WTC11 (cell line): ENCODE data around the gene TMED10. TPM values are rescaled to one million over a fixed set of nuclear protein-coding genes. Genes with fewer than 3 reads are reported as not detected.

Experiments
- ATAC-seq: fragments of 200-7000 bp; cut with Tn5 transposase; 2 replicates; pipeline ENCODE4 v1.10.0; 2021; ENCODE audit warnings: mild to moderate bottlenecking, moderate library complexity
- CTCF ChIA-PET: fragments of 300-600 bp; sonication (Branson Sonifier 250); formaldehyde crosslinking; loops from one replicate; lab custom pipeline; 2021; ENCODE audit warnings: antibody characterized with exemption; lab: Charles Lee
- POLR2A ChIA-PET: fragments of 350-600 bp; sonication (Branson Sonifier 250); formaldehyde crosslinking; loops from one replicate; lab custom pipeline; 2021; ENCODE audit warnings: antibody characterized with exemption; lab: Charles Lee
- DNase-seq: peaks from one replicate; pipeline ENCODE4 v3.0.0; 2021; ENCODE audit warnings: low spot score
- H3K27ac Mint-ChIP-seq: 2 replicates; pipeline ENCODE4 v1.8.0; 2021; ENCODE audit warnings: mixed read lengths
- H3K27me3 Mint-ChIP-seq: 2 replicates; pipeline ENCODE4 v1.8.0; 2021; ENCODE audit warnings: low read depth, mild to moderate bottlenecking, moderate library complexity, mixed read lengths
- H3K36me3 Mint-ChIP-seq: 2 replicates; pipeline ENCODE4 v1.8.0; 2021; ENCODE audit warnings: mixed read lengths
- H3K4me1 Mint-ChIP-seq: 2 replicates; pipeline ENCODE4 v1.8.0; 2022; ENCODE audit warnings: mixed read lengths
- H3K4me3 Mint-ChIP-seq: 2 replicates; pipeline ENCODE4 v1.8.0; 2021; ENCODE audit warnings: mild to moderate bottlenecking, moderate library complexity, mixed read lengths
- H3K9me3 Mint-ChIP-seq: 2 replicates; pipeline ENCODE4 v1.8.0; 2021; ENCODE audit warnings: mixed read lengths
- CREB1 ChIP-seq: sonication (generic); formaldehyde crosslinking; IDR thresholded peaks from 2 replicates; pipeline ENCODE4 v1.8.0; 2023; ENCODE audit warnings: mild to moderate bottlenecking, missing genetic modification reagents
- FOXK1 ChIP-seq: sonication (generic); formaldehyde crosslinking; IDR thresholded peaks from 2 replicates; pipeline ENCODE4 v1.8.0; 2022; ENCODE audit warnings: mild to moderate bottlenecking, moderate library complexity, missing genetic modification reagents
- GRHL2 ChIP-seq: fragments of 250-450 bp; sonication (Bioruptor Pico); IDR thresholded peaks from 2 replicates; pipeline ENCODE4 v1.8.0; 2022; ENCODE audit warnings: mild to moderate bottlenecking, moderate library complexity; ENCODE audit not compliant: insufficient replicate concordance, severe bottlenecking
- HMGA2 ChIP-seq: fragments of 250-450 bp; sonication (Bioruptor Pico); IDR thresholded peaks from 2 replicates; pipeline ENCODE4 v1.4.0; 2021; ENCODE audit warnings: mild to moderate bottlenecking, moderate library complexity
- JAZF1 ChIP-seq: fragments of 250-450 bp; sonication (Bioruptor Pico); IDR thresholded peaks from 2 replicates; pipeline ENCODE4 v1.9.0; 2021; ENCODE audit warnings: moderate library complexity, mild to moderate bottlenecking, inconsistent platforms
- RELA ChIP-seq: sonication (generic); formaldehyde crosslinking; IDR thresholded peaks from 2 replicates; pipeline ENCODE4 v1.8.1; 2022; ENCODE audit warnings: missing genetic modification reagents, mild to moderate bottlenecking, borderline replicate concordance
- ZBTB21 ChIP-seq: sonication (generic); formaldehyde crosslinking; IDR thresholded peaks from 2 replicates; pipeline ENCODE4 v1.8.1; 2023; ENCODE audit warnings: mild to moderate bottlenecking, missing genetic modification reagents, borderline replicate concordance
- ZNF219 ChIP-seq: sonication (generic); formaldehyde crosslinking; IDR thresholded peaks from 2 replicates; pipeline ENCODE4 v1.8.0; 2023; ENCODE audit warnings: missing genetic modification reagents, mild to moderate bottlenecking, borderline replicate concordance
- ZNF232 ChIP-seq: sonication (generic); formaldehyde crosslinking; IDR thresholded peaks from 2 replicates; pipeline ENCODE4 v1.8.0; 2022; ENCODE audit warnings: mild to moderate bottlenecking, missing genetic modification reagents
- total RNA-seq: library from RNA; stranded (reverse); gene quantifications from 3 replicates; pipeline ENCODE4 v1.2.3, GENCODE V29; 2021
- TF ChIP-seq, protein P1 (sequence below): sonication (generic); formaldehyde crosslinking; IDR thresholded peaks from 2 replicates; pipeline ENCODE4 v1.8.0; 2022; ENCODE audit warnings: mild to moderate bottlenecking, missing genetic modification reagents
- TF ChIP-seq, protein P2 (sequence below): sonication (generic); formaldehyde crosslinking; IDR thresholded peaks from 2 replicates; pipeline ENCODE4 v1.8.0; 2023; ENCODE audit warnings: missing genetic modification reagents, mild to moderate bottlenecking, borderline replicate concordance
- TF ChIP-seq, protein P3 (sequence below): sonication (generic); formaldehyde crosslinking; IDR thresholded peaks from 2 replicates; pipeline ENCODE4 v1.8.1; 2022; ENCODE audit warnings: low read depth, mild to moderate bottlenecking, moderate library complexity, missing genetic modification reagents, borderline replicate concordance
- TF ChIP-seq, protein P4 (sequence below): sonication (generic); formaldehyde crosslinking; IDR thresholded peaks from 2 replicates; pipeline ENCODE4 v1.8.0; 2023; ENCODE audit warnings: mild to moderate bottlenecking, missing genetic modification reagents

TMED10 gene
- total RNA-seq, 1 experiment from 2014 or later, result 234 TPM

DNA sequence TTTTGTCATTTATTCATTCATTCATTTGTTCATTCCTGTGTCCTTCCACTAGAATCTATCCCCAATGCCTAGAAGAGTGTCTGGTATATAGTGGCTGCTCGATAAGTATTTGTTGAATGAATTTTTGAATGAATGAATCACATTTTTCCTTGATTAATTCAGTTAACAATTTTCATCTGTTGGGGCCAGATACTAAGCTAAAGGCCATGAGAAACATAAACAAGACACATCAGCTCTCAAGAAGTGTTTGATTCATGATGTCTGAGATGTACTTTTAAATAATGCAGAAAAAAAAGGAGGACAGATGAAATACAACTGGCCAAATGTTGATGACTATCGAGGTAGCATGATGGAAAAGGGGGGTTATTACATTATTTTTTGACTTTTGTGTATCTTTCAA is 48.1 kb upstream of the TMED10 start:
- no peaks in the 10 kb centered on the region for H3K9me3 Mint-ChIP-seq
- ChIA-PET POLR2A (no interaction called here), CTCF (interaction anchor here (0.7 kb wide), 1 partner anchor 89 kb away, joined by 3 read pairs; no protein-coding TSS in a partner anchor)
- ATAC-seq, result no peak
- H3K4me3 Mint-ChIP-seq, result no peak overlapping the region
- peak overlapping the region; percentile 38; the same call in 1 of the 2 replicates for H3K27ac Mint-ChIP-seq
- TF ChIP-seq ZNF232 (CRISPR knock-in tag) (no peak), HMGA2 (CRISPR knock-in tag) (no peak), RELA (CRISPR knock-in tag) (no peak), FOXK1 (CRISPR knock-in tag) (no peak), CREB1 (no peak), JAZF1 (CRISPR knock-in tag) (no peak), GRHL2 (CRISPR knock-in tag) (no peak), ZBTB21 (CRISPR knock-in tag) (no peak), ZNF219 (CRISPR knock-in tag) (no peak)
- TF ChIP-seq, protein P1, sequence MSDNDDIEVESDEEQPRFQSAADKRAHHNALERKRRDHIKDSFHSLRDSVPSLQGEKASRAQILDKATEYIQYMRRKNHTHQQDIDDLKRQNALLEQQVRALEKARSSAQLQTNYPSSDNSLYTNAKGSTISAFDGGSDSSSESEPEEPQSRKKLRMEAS (CRISPR knock-in tag), result no peak
- TF ChIP-seq, protein P2, sequence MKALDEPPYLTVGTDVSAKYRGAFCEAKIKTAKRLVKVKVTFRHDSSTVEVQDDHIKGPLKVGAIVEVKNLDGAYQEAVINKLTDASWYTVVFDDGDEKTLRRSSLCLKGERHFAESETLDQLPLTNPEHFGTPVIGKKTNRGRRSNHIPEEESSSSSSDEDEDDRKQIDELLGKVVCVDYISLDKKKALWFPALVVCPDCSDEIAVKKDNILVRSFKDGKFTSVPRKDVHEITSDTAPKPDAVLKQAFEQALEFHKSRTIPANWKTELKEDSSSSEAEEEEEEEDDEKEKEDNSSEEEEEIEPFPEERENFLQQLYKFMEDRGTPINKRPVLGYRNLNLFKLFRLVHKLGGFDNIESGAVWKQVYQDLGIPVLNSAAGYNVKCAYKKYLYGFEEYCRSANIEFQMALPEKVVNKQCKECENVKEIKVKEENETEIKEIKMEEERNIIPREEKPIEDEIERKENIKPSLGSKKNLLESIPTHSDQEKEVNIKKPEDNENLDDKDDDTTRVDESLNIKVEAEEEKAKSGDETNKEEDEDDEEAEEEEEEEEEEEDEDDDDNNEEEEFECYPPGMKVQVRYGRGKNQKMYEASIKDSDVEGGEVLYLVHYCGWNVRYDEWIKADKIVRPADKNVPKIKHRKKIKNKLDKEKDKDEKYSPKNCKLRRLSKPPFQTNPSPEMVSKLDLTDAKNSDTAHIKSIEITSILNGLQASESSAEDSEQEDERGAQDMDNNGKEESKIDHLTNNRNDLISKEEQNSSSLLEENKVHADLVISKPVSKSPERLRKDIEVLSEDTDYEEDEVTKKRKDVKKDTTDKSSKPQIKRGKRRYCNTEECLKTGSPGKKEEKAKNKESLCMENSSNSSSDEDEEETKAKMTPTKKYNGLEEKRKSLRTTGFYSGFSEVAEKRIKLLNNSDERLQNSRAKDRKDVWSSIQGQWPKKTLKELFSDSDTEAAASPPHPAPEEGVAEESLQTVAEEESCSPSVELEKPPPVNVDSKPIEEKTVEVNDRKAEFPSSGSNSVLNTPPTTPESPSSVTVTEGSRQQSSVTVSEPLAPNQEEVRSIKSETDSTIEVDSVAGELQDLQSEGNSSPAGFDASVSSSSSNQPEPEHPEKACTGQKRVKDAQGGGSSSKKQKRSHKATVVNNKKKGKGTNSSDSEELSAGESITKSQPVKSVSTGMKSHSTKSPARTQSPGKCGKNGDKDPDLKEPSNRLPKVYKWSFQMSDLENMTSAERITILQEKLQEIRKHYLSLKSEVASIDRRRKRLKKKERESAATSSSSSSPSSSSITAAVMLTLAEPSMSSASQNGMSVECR (CRISPR knock-in tag), result no peak
- TF ChIP-seq, protein P3, sequence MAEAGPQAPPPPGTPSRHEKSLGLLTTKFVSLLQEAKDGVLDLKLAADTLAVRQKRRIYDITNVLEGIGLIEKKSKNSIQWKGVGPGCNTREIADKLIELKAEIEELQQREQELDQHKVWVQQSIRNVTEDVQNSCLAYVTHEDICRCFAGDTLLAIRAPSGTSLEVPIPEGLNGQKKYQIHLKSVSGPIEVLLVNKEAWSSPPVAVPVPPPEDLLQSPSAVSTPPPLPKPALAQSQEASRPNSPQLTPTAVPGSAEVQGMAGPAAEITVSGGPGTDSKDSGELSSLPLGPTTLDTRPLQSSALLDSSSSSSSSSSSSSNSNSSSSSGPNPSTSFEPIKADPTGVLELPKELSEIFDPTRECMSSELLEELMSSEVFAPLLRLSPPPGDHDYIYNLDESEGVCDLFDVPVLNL (CRISPR knock-in tag), result no peak
- H3K27me3 Mint-ChIP-seq, result no peaks in the 10 kb centered on the region; the same call in 1 of the 2 replicates
- peaks cover 49% of the 10 kb centered on the region for H3K4me1 Mint-ChIP-seq
- H3K36me3 Mint-ChIP-seq, result no peaks in the 10 kb centered on the region
- no peak for DNase-seq

DNA sequence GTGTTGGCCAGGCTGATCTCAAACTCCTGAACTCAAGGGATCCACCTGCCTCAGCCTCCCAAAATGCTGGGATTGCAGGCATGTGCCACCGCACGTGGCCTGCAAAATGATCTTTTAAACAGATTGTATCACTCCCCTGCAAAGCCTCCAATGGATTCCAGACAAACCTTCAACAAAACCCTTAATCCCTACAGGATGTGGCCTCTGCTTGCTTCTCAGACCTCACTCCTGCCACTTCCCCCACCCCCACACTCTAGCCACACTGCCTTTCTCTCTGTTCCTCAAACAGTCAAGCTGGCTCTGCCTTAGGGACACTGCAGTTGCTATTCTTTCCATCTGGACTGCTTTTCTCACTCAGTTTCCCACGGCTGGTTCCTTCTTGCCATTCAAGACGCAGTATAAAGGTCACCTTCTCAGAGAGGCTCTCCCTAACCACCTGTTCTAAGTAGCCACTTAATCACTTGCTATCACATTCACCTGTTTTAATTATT is 47.3 kb upstream of the TMED10 start:
- peak overlapping the region; percentile 82 for H3K27ac Mint-ChIP-seq
- POLR2A ChIA-PET, result no interaction called here
- CTCF ChIA-PET, result interaction anchor here (0.6 to 1.8 kb wide), 4 partner anchors 8 to 78 kb away, joined by 3 to 4 read pairs (median 3); no protein-coding TSS in a partner anchor
- no peaks in the 10 kb centered on the region for H3K9me3 Mint-ChIP-seq
- DNase-seq (peak; percentile 25), ATAC-seq (peak; percentile 81)
- TF ChIP-seq, protein P4, sequence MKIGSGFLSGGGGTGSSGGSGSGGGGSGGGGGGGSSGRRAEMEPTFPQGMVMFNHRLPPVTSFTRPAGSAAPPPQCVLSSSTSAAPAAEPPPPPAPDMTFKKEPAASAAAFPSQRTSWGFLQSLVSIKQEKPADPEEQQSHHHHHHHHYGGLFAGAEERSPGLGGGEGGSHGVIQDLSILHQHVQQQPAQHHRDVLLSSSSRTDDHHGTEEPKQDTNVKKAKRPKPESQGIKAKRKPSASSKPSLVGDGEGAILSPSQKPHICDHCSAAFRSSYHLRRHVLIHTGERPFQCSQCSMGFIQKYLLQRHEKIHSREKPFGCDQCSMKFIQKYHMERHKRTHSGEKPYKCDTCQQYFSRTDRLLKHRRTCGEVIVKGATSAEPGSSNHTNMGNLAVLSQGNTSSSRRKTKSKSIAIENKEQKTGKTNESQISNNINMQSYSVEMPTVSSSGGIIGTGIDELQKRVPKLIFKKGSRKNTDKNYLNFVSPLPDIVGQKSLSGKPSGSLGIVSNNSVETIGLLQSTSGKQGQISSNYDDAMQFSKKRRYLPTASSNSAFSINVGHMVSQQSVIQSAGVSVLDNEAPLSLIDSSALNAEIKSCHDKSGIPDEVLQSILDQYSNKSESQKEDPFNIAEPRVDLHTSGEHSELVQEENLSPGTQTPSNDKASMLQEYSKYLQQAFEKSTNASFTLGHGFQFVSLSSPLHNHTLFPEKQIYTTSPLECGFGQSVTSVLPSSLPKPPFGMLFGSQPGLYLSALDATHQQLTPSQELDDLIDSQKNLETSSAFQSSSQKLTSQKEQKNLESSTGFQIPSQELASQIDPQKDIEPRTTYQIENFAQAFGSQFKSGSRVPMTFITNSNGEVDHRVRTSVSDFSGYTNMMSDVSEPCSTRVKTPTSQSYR (CRISPR knock-in tag), result 0 out of 2 replicates have a peak, but pooled peaks have one; percentile 25
- TF ChIP-seq, protein P1 (CRISPR knock-in tag), result no peak
- H3K27me3 Mint-ChIP-seq, result no peaks in the 10 kb centered on the region; the same call in 1 of the 2 replicates
- no peaks in the 10 kb centered on the region for H3K36me3 Mint-ChIP-seq
- H3K4me3 Mint-ChIP-seq, result no peak overlapping the region
- peaks cover 41% of the 10 kb centered on the region for H3K4me1 Mint-ChIP-seq
